ENCODE data around the gene MED25.

- TF ChIP-seq, protein P1, sequence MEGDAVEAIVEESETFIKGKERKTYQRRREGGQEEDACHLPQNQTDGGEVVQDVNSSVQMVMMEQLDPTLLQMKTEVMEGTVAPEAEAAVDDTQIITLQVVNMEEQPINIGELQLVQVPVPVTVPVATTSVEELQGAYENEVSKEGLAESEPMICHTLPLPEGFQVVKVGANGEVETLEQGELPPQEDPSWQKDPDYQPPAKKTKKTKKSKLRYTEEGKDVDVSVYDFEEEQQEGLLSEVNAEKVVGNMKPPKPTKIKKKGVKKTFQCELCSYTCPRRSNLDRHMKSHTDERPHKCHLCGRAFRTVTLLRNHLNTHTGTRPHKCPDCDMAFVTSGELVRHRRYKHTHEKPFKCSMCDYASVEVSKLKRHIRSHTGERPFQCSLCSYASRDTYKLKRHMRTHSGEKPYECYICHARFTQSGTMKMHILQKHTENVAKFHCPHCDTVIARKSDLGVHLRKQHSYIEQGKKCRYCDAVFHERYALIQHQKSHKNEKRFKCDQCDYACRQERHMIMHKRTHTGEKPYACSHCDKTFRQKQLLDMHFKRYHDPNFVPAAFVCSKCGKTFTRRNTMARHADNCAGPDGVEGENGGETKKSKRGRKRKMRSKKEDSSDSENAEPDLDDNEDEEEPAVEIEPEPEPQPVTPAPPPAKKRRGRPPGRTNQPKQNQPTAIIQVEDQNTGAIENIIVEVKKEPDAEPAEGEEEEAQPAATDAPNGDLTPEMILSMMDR (conservative IDR thresholded peaks at IDR 0.05; ENCODE audit: low read depth in 2 of 2) = no peak
- TF ChIP-seq REST (IDR thresholded peaks at IDR 0.05; ENCODE audit: unreplicated experiment) (no peak), POLR2AphosphoS5 (IDR thresholded peaks at IDR 0.05; ENCODE audit: low read depth) (no peak)
Measured at GRCh38 chr19:49833599-49833998, 15.5 kb downstream of the MED25 start.

Data from GM23338 (cell line).